ACC112 (cell line): ENCODE data around the gene RNASEH2C.
A peak's percentile ranks its signal among the peaks of the same experiment; 100 is the strongest.
"Not testable (repeated sequence)": the region's sequence is repeated elsewhere in the genome, so short reads cannot be mapped to it uniquely, and the experiment has no call there.

Experiments used
- H2AFZ ChIP-seq: fragments of 200-600 bp; sonication (generic); one replicate; pipeline ENCODE4 v1.6.0; 2017; ENCODE audit warnings: antibody characterized with exemption, low read length; ENCODE audit not compliant: unreplicated experiment
- H3K27ac ChIP-seq: fragments of 200-600 bp; sonication (generic); 2 replicates; pipeline ENCODE4 v1.5.1; 2014; ENCODE audit warnings: low read depth, mild to moderate bottlenecking, antibody characterized with exemption, low read length, moderate library complexity
- H3K27me3 ChIP-seq: fragments of 200-600 bp; sonication (generic); 2 replicates; pipeline ENCODE4 v1.6.1; 2014; ENCODE audit warnings: mild to moderate bottlenecking, antibody characterized with exemption, low read length, moderate library complexity, mixed read lengths; ENCODE audit not compliant: insufficient read depth
- H3K36me3 ChIP-seq: fragments of 200-600 bp; sonication (generic); 2 replicates; pipeline ENCODE4 v1.6.1; 2016; ENCODE audit warnings: mild to moderate bottlenecking, antibody characterized with exemption, low read length, moderate library complexity, mixed read lengths; ENCODE audit not compliant: insufficient read depth
- H3K4me1 ChIP-seq: fragments of 200-600 bp; sonication (generic); one replicate; pipeline ENCODE4 v1.6.1; 2016; ENCODE audit warnings: low read length, mixed read lengths; ENCODE audit not compliant: insufficient read depth, unreplicated experiment, control insufficient read depth
- H3K4me3 ChIP-seq: fragments of 200-600 bp; sonication (generic); 2 replicates; pipeline ENCODE4 v1.5.1; 2014; ENCODE audit warnings: mild to moderate bottlenecking, low read depth, low read length
- H3K79me2 ChIP-seq: fragments of 200-600 bp; sonication (generic); one replicate; pipeline ENCODE4 v1.6.0; 2016; ENCODE audit warnings: low read length; ENCODE audit not compliant: control insufficient read depth, unreplicated experiment, insufficient read depth

RNASEH2C gene

DNA sequence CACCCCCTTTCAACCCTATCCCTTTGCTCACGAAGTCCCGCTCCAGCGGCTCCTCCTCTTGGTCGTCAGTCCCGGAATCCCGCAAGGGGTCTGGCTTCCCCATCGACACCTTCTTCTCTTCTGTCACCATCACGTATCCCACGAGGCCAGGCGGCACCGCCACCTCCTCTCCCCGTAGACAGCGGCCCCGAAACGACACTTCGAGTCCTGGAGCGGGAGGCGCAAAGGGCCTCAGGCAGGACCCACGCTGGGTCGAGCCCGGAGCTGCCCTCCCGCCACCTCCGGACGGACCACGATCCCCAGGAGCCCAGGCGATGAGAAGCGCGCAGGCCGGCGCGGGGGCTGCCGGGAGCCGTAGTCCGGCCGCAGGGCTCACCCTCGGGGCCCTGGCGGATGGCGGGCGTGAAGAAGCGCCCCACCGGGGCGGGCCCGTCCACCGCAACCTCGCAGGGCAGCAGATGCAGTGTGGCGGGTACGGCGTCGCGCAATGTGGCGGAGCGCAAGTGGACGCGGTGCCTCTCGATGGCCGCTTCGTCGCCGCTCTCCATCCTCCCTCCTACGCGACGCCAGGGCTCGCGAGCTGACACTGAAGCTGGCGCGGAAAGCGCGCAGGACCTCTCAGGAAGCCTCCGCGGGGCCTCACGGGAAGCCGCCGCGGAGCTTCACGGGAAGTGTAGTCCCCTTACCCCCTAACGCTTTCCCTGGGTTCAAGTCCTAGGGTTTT is at the start of gene RNASEH2C:
Gene RNASEH2C, minus strand, starts transcription at position 588 of the 724 bp plus-strand sequence. Its CDS starts 40 bp downstream, at position 548.
- Histone ChIP-seq H2AFZ (peak within 1 kb of the TSS; percentile 58), H3K79me2 (peaks cover 27% of the 10 kb centered on the region), H3K27me3 (no peaks in the 10 kb centered on the region), H3K4me3 (peak within 1 kb of the TSS; percentile 93), H3K27ac (peak within 1 kb of the TSS; percentile 59), H3K4me1 (peaks cover 11% of the 10 kb centered on the region), H3K36me3 (no peaks in the 10 kb centered on the region)

DNA sequence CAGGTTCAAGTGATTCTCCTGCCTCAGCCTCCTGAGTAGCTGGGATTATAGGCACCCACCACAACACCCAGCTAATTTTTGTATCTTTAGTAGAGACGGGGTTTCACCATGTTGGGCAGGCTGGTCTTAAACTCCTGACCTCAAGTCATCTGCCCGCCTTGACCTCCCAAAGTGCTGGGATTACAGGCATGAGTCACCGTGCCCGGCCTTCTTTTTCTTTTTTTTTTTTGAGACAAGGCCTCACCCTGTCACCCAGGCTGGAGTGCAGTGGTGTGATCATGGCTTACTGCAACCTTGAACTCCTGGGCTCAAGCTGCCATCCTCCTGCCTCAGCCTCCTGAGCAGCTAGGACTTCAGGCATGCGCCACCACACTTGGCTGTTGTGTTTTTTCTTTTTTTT is 47.2 kb upstream of the RNASEH2C start:
- not testable (repeated sequence) for H3K79me2 ChIP-seq, H3K27me3 ChIP-seq, H3K36me3 ChIP-seq, H3K4me1 ChIP-seq, H2AFZ ChIP-seq, H3K4me3 ChIP-seq, H3K27ac ChIP-seq

DNA sequence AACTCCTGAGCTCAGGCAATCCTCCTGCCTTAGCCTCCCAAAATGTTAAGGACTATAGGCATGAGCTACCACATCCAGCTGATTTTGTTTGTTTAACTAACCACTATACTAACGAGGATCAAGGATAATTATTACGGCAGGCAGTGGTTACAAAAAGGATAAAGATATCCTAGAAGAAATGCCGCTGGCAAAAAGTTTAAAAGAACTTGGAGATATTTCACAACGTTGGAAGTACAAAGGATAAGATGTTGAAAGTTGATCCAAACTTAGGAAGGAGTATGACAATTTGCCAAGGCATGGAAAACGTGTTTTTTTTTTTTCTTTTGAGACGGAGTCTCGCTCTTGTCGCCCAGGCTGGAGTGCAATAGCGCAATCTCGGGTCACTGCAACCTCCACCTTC is 46.8 kb upstream of the RNASEH2C start:
- H3K79me2 ChIP-seq, result no peaks in the 10 kb centered on the region

DNA sequence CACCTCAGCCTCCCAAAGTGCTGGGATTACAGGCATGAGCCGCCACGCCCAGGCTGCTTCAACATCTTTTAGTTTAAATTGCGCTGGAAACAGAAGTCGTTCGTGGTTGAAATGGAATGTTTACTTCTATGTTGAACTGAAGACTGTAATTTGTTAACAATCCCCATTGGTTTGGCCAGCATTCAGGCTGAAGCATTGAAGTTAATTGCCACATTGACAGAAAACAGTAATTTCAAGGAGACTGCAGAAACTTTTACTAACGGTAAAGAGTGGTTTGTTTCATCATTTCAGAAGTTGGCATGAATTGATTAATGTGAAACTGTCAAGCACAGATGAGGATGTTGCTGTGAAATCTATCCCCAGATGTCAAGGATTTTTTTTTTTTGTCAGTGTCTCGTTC is 45.9 kb upstream of the RNASEH2C start:
- H3K4me3 ChIP-seq, result no peak overlapping the region
- no peaks in the 10 kb centered on the region for H3K79me2 ChIP-seq
- no peaks in the 10 kb centered on the region for H3K36me3 ChIP-seq
- H3K27me3 ChIP-seq, result no peaks in the 10 kb centered on the region
- H2AFZ ChIP-seq, result no peak overlapping the region
- H3K27ac ChIP-seq, result no peak overlapping the region
- H3K4me1 ChIP-seq, result peaks cover 3% of the 10 kb centered on the region

More for the DNA sequence above, 46.8 kb upstream of the RNASEH2C start:
- peaks cover 3% of the 10 kb centered on the region for H3K4me1 ChIP-seq
- H3K27me3 ChIP-seq, result no peaks in the 10 kb centered on the region
- H2AFZ ChIP-seq, result no peak overlapping the region
- no peak overlapping the region for H3K4me3 ChIP-seq
- no peak overlapping the region for H3K27ac ChIP-seq
- H3K36me3 ChIP-seq, result no peaks in the 10 kb centered on the region

DNA sequence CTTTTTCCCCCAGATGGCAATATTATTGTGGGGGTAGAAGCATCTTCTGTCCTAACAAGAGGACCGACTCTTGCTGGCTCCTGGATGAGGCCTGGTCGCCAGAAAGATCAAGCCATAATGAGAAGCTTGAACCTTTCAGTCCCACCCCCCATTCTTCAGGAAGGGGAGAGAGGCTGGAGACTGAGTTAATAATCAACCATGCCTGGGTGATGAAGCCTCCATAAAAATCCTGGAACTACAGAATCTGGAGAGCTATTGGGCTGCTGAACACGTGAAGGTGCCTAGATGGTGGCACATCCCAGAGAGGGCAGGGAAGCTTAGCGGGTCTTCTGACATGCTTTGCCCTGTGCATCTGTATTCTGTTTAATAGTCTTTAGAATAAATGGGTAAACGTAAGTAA is 43.8 kb upstream of the RNASEH2C start:
- Histone ChIP-seq H3K36me3 (no peaks in the 10 kb centered on the region), H3K4me1 (peaks cover under 1% of the 10 kb centered on the region), H3K4me3 (no peak overlapping the region), H2AFZ (no peak overlapping the region), H3K27ac (no peak overlapping the region), H3K79me2 (no peaks in the 10 kb centered on the region), H3K27me3 (no peaks in the 10 kb centered on the region)

DNA sequence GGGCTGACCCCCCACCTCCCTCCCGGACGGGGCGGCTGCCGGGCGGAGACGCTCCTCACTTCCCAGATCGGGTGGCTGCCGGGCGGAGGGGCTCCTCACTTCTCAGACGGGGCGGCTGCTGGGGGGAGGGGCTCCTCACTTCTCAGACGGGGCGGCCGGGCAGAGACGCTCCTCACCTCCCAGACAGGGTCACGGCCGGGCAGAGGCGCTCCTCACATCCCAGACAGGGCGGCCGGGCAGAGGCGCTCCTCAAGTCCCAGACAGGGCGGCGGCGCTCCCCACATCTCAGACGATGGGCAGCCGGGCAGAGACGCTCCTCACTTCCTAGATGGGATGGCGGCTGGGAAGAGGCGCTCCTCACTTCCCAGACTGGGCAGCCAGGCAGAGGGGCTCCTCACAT is 42.2 kb upstream of the RNASEH2C start:
- not testable (repeated sequence) for H3K27ac ChIP-seq, H3K27me3 ChIP-seq, H3K36me3 ChIP-seq, H3K4me3 ChIP-seq, H3K4me1 ChIP-seq, H2AFZ ChIP-seq, H3K79me2 ChIP-seq

DNA sequence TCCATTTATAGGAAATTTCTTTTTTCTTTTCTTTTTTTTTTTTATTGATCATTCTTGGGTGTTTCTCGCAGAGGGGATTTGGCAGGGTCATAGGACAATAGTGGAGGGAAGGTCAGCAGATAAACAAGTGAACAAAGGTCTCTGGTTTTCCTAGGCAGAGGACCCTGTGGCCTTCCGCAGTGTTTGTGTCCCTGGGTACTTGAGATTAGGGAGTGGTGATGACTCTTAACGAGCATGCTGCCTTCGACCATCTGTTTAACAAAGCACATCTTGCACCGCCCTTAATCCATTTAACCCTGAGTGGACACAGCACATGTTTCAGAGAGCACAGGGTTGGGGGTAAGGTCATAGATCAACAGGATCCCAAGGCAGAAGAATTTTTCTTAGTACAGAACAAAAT is 41.6 kb upstream of the RNASEH2C start:
- H3K4me3 ChIP-seq, H3K79me2 ChIP-seq, H2AFZ ChIP-seq, H3K4me1 ChIP-seq, H3K36me3 ChIP-seq, H3K27me3 ChIP-seq, H3K27ac ChIP-seq: not testable (repeated sequence)

DNA sequence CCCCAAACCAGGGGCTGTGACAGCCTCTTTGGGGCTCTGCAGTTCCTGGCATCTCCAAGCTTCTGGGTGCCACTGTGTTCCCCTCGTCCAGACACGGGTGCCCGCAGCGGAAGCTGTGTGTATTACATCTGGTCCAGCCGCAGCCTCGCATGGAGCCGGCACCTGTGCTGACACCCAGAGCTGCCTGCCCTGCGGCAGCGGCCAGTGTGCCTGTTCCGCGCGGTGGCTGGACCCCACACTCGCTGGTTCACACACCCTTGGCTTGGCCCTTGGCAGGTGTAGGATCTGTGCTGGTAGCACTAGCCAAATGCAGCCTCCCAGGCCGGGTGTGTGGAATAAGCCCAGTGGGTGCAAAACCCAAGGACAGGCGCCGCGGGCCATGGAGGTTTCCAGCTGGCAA is 24.5 kb upstream of the RNASEH2C start:
- H3K4me3 ChIP-seq, result no peak overlapping the region
- no peaks in the 10 kb centered on the region for H3K79me2 ChIP-seq
- H2AFZ ChIP-seq, result no peak overlapping the region
- no peak overlapping the region for H3K27ac ChIP-seq
- H3K36me3 ChIP-seq, result no peaks in the 10 kb centered on the region
- H3K27me3 ChIP-seq, result peaks cover 29% of the 10 kb centered on the region
- no peaks in the 10 kb centered on the region for H3K4me1 ChIP-seq

DNA sequence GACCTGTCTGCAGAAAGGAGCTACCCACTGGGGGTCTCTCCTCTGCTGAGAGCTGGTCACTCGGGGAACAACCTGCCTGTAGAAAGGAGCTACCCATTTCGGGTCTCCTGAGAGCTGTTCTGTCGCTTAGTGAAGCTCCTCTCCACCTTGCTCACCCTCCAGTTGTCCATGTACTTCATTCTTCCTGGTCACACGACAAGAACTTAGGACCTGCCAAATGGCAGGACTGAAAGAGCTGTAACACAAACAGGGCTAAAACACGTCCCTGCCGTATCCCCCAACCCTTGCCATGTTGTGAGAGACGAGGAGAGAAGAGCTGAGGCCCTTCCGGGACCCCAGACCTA is 24.1 kb upstream of the RNASEH2C start:
- Histone ChIP-seq H3K79me2 (no peaks in the 10 kb centered on the region), H3K4me3 (no peak overlapping the region), H3K4me1 (no peaks in the 10 kb centered on the region), H3K27ac (no peak overlapping the region), H3K36me3 (no peaks in the 10 kb centered on the region), H2AFZ (no peak overlapping the region), H3K27me3 (peaks cover 29% of the 10 kb centered on the region; the same call in 1 of the 2 replicates)

DNA sequence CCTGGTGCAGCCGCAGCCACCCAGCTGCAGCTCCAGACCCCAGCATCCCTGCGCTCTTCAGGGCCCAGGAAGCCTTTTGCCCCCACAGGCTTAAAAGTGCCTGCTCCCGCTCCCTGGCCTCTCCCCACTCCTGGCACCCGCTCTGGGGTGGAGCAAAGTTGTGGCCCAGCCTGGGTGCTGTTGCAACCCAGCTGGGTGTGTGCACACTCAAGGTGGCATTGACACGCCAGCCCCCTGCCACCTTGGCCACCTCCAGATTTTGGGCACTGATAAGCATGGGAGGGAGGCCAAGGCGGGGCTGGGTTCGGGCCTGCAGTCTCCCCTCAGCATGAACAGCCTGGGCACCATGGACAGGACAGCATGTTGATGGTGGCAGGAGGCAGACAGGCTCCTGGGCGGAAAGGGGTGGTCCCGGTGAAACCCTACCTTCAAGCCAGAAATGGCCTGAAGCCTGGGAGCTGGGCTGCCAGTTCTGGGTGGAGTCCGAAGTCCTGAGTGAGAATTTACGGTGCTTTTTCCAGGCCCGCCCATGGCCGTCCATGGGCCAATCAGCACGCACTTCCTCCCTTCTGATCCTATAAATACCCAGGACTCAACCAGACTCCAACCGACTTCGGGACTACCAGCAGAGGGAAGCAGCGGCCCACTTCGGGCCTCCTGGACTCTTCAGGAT is 23.6 kb upstream of the RNASEH2C start:
- Histone ChIP-seq H3K79me2 (no peaks in the 10 kb centered on the region), H3K4me1 (no peaks in the 10 kb centered on the region), H3K36me3 (no peaks in the 10 kb centered on the region), H3K27me3 (peaks cover 24% of the 10 kb centered on the region; the same call in 1 of the 2 replicates), H3K27ac (no peak overlapping the region), H3K4me3 (no peak overlapping the region), H2AFZ (no peak overlapping the region)

DNA sequence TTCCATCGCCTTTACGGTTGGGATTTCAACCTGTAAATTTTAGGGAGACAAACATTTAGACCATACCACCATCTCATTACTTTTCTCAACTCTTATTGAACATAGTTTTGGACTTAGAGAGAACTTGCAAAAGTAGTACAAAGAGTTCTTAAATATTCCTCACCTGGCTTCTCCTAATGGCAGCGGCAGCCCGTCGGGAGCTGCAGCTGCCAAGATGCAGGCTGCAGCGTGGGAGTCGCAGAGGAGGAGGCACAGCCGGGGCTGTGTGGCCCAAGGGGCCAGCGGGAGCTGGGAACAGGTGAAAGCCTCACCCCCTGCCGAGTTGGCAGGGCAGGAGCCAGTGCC is 23.1 kb upstream of the RNASEH2C start:
- Histone ChIP-seq H2AFZ (no peak overlapping the region), H3K27me3 (peaks cover 24% of the 10 kb centered on the region; the same call in 1 of the 2 replicates), H3K79me2 (no peaks in the 10 kb centered on the region)

More for the DNA sequence above, 23.1 kb upstream of the RNASEH2C start:
- no peaks in the 10 kb centered on the region for H3K36me3 ChIP-seq
- no peak overlapping the region for H3K27ac ChIP-seq
- no peak overlapping the region for H3K4me3 ChIP-seq
- no peaks in the 10 kb centered on the region for H3K4me1 ChIP-seq
